NCI-H2081 treated with DMSO at 0.1 percent for 48 hours (cell line): Measurements from ENCODE around the gene CHERP.
"Not testable (repeated sequence)": the region's sequence is repeated elsewhere in the genome, so short reads cannot be mapped to it uniquely, and the experiment has no call there.

Experiments used
- DNase-seq: peaks from one replicate; lab custom pipeline; 2025; lab: John Stamatoyannopoulos, UW

CHERP gene

GRCh38 chr19:16520074-16520973 is 21.9 kb downstream of the CHERP start:
- no peak for DNase-seq

DNA sequence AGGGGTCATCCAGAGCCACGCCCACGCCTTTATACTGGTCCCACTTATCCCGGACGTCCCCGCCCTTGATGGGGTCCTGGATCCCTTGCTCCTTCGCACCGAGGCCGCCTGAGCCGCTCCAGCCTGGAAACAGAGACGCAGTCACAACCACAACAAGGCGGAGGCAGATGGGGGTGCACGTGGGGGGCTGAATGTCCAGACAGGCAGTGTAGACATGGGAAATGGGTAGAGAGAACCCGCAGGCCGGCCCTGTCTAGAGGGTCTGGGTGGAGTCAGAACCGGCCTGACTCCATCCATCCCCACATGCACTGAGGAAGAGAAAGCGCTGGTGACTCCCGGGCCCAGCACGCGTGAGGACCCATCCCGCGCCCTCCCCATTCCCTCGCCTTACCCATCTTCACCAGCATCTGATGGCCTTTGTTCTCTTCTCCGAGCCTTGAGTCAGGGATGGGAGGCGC is 23.0 kb downstream of the CHERP start:
- DNase-seq, result no peak

GRCh38 chr19:16518483-16519229 is 23.6 kb downstream of the CHERP start:
- no peak for DNase-seq

DNA sequence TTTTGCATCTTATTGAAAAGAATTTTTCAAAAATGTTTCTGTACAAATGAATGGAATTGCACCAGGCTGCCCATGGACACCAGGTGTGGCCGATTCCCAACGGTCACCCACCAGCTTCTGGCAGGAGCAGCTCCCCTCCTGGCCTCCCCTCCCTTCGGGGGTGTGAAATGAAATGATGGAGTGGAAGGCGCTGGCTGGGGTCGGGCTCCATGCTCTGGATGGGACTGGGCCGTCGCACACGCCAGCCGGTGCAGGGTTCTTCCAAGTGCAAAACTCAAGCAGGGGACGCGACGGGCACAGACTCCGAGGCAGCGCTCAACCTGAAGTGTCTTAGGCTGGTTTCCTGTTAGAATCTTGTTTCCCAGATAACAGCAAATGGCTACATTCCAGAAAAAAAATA is 24.2 kb downstream of the CHERP start:
- DNase-seq, result no peak

DNA sequence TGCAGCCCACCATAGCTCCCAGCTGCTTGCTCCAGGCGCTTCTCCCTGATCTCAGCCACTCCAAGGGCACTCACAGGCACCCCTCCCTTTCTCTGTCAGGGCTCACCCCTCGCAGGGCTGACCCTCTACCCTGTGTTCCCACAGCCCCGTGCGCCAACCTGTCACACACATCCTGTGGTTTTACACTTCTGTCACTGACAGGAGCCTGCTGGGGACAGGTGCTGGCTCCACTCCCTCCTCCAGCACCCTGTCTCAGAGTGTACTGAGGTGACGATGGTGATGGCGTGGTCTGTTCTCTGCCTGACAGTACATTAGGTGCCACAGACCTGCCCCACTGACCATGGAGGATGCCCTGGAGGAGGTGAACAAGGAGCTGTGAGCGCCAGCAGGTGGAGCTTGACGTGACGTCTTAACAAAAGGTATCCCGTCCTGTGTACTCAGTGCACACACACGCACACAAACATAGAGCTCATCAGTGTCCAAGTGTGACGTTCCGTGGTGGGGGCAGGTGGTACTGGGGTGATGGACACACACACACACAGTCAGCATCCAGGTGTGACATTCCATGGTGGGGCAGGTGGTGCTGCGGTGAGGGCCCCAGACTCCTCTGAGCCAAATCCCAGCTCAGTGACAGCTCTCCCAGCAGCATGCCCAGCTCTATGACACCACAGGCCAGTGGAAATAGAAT is 25.2 kb downstream of the CHERP start:
- no peak for DNase-seq

- DNase-seq, result no peak
These were observed 25.9 kb downstream of the CHERP start for GRCh38 chr19:16516381-16516780.

DNA sequence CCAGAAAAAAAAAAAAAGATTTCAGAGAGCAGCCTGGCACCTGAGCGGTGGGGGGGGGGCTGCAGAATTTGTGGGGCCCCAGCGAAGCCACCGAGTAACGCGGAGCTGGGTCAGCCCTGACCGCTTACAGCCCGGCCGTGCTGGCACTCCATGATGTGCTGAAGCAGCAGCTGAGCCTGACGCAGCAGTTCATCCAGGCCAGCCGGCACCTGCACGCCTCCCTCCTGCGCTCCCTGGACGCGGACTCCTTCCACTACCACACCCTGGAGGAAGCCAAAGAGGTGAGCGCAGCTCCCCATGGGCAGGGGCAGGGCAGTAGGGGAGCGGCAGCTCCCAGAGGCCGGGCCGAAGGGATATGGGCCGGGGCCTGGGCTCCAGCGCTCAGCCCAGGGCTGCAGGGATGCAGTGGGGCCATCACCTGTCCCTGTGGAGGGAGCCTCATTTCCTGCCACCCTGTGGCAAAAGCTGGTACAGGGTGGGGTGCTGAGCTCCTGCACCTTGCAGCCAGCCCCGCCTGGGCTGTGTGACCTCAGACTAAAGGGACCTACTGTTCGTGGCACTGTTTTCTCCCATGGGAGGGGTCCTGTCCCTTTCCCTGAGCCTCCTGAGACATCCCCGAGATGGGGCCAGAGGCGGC is 27.7 kb downstream of the CHERP start:
- no peak for DNase-seq

GRCh38 chr19:16512611-16513010 is 29.6 kb downstream of the CHERP start:
- DNase-seq, result not testable (repeated sequence)

GRCh38 chr19:16509141-16510061 is 32.8 kb downstream of the CHERP start:
- DNase-seq, result no peak

- no peak for DNase-seq
These were observed 33.7 kb downstream of the CHERP start for GRCh38 chr19:16508546-16508945.

GRCh38 chr19:16506961-16507360 is 35.3 kb downstream of the CHERP start:
- DNase-seq, result no peak

- DNase-seq, result not testable (repeated sequence)
These were observed 36.1 kb downstream of the CHERP start for GRCh38 chr19:16506161-16506560.

DNA sequence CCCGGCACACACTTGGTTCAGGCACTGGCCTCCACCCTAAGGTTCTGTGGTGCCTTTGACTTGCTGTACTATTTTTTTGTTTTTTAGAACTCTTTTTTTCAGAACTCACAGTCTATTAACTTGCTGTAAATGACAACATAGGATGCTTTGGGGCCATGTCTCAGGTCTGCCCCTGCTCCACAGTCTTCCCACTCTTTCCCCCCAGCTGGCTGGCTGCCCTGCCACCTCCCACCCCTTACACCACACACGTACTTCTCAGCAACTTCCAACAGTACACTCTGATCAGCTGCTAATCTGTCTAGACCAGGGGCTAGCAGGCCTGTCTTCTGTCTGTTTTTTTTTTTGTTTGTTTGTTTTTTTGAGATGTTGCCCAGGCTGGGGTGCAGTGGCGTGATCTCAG is 38.0 kb downstream of the CHERP start:
- no peak for DNase-seq

DNA sequence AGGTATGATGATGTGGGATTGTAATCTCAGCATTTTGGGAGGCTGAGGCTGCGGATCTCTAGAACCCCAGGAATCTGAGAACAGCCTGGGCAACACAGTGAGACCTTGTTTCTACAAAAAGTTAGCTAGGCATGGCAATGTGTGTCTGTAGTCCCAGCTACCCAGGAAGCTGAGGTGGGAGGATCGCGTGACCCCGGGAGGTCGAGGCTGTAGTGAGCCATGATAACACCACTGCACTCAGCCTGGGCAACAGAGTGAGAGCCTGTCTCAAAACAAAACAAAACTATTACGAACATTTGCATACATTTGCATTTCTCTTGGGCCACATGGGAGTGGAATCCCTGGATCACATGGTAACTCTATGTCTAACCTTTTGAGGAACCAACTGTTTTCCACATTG is 44.4 kb downstream of the CHERP start:
- no peak for DNase-seq

- DNase-seq, result no peak
These were observed 45.2 kb downstream of the CHERP start for GRCh38 chr19:16497042-16497441.

DNA sequence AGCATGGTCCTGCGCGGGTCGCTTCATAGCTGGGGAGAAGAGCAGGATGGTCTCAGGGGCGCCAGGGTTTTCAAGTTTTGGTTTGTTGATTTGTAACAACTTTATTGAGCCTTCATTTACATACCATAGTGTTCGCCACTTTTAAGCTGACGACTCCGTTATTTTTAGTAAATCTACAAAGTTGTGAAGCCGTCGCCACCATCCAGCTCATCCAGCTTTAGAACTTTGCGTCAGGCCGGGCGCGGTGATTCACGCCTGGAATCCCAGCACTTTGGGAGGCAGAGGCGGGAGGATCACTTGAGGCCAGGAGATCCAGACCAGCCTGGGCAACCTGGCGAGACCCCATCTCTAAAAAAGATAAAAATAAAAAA is 45.6 kb downstream of the CHERP start:
- no peak for DNase-seq

- peak; percentile 94 for DNase-seq
These were observed 46.1 kb downstream of the CHERP start, which contains the start of the genes C19orf44 and CALR3 for GRCh38 chr19:16495982-16496612. Gene C19orf44, plus strand, starts transcription at chr19:16496394. Its CDS starts 4,399 bp downstream, at chr19:16500793. Gene CALR3, minus strand, starts transcription at chr19:16496167. Its CDS starts 38 bp downstream, at chr19:16496129.

DNA sequence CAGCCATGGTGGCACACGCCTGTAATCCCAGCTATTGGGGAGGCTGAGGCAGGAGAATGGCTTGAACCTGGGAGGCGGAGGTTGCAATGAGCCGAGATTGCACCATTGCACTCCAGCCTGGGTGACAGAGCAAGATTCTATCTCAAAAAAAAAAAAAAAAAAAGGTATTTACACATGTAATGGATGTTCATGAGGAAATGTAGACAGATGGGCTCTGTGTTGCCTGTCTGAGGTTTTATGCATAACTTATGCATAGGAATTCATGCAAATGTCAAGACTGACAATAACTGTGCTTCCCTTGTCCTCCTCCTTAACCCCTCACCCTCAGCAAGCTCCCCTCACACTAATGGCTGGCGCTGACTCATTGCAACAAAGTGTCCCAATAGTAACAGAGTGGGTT is 55.8 kb downstream of the CHERP start:
- DNase-seq, result not testable (repeated sequence)

GRCh38 chr19:16482745-16483144 is 59.5 kb downstream of the CHERP start:
- no peak for DNase-seq

DNA sequence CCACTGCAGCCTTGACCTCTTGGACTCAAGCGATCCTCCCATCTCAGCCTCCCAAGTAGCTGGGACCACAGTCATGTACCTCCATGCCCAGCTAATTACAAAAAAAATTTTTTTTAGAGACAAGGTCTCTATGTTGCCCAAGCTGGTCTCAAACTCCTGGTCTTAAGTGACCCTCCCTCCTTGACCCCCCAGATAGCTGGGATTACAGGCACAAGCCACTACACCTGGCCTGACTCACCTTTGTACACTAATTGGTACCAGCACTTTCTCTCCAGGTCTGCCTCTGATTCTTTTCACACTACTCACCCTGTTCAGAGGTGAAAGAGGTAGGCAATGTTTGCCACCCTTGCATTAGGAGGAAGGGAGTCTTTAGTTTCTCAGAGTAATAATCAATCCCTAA is 64.9 kb downstream of the CHERP start:
- DNase-seq, result no peak
